SK-N-SH (cell line): ENCODE data around the gene SPEF1.

Source experiments
- CHD2 ChIP-seq: fragments of 150-350 bp; IDR thresholded peaks from 2 replicates; pipeline ENCODE4 v1.6.1; 2018; ENCODE audit warnings: low read length; ENCODE audit not compliant: partially characterized antibody
- CTCF ChIP-seq: fragments of 200-600 bp; sonication (generic); IDR thresholded peaks from 2 replicates; pipeline ENCODE4 v1.6.1; 2017; ENCODE audit warnings: antibody characterized with exemption, mild to moderate bottlenecking, moderate library complexity
- ELF1 ChIP-seq: IDR thresholded peaks from 2 replicates; pipeline ENCODE4 v1.4.0; 2012
- EP300 ChIP-seq, 2 experiments: IDR thresholded peaks; 2 replicates each; pipeline versions ENCODE4 v1.4.0 to v1.6.1; 2012; ENCODE audit warnings: borderline replicate concordance in 1 of 2, low read depth in 1 of 2, low read length in 1 of 2
- EZH2phosphoT487 ChIP-seq: fragments of 200-600 bp; sonication (generic); IDR thresholded peaks from 2 replicates; pipeline ENCODE4 v1.6.1; 2017; ENCODE audit warnings: low read depth, mixed run types, mild to moderate bottlenecking, antibody characterized with exemption, moderate library complexity, borderline replicate concordance
- GABPA ChIP-seq: IDR thresholded peaks from 2 replicates; pipeline ENCODE4 v1.4.0; 2012; ENCODE audit warnings: low read depth, mild to moderate bottlenecking
- NFIC ChIP-seq: IDR thresholded peaks from 2 replicates; pipeline ENCODE4 v1.4.0; 2012; ENCODE audit warnings: borderline replicate concordance
- NRF1 ChIP-seq: IDR thresholded peaks from 2 replicates; pipeline ENCODE4 v1.6.1; 2012; ENCODE audit warnings: low read depth, mild to moderate bottlenecking, low read length
- POLR2AphosphoS5 ChIP-seq: IDR thresholded peaks from 2 replicates; pipeline ENCODE4 v1.6.1; 2012; ENCODE audit warnings: low read depth, low read length
- RAD21 ChIP-seq: IDR thresholded peaks from 2 replicates; pipeline ENCODE4 v1.6.1; 2012; ENCODE audit warnings: mild to moderate bottlenecking, low read length
- REST ChIP-seq: IDR thresholded peaks from 2 replicates; pipeline ENCODE4 v1.6.1; 2012; ENCODE audit warnings: mild to moderate bottlenecking, low read depth, low read length, moderate library complexity
- RFX5 ChIP-seq: IDR thresholded peaks from 2 replicates; pipeline ENCODE4 v1.6.1; 2012; ENCODE audit warnings: mild to moderate bottlenecking, improper control_type of control experiment, low read length
- TAF1 ChIP-seq: IDR thresholded peaks from 2 replicates; pipeline ENCODE4 v1.6.1; 2012; ENCODE audit warnings: low read depth, mild to moderate bottlenecking, low read length, moderate library complexity, borderline replicate concordance
- TF ChIP-seq, protein P1 (sequence below): IDR thresholded peaks from 2 replicates; pipeline ENCODE4 v1.4.0; 2012; ENCODE audit warnings: low read depth, borderline replicate concordance

- TF ChIP-seq EP300 (IDR thresholded peaks at IDR 0.05; ENCODE audit: borderline replicate concordance in 1 of 2, low read depth in 1 of 2, low read length in 1 of 2) (no peak), NRF1 (no peak), CTCF (no peak), RAD21 (no peak), EZH2phosphoT487 (no peak), TAF1 (no peak), GABPA (no peak), POLR2AphosphoS5 (no peak), NFIC (no peak), RFX5 (no peak), CHD2 (no peak), ELF1 (no peak), REST (no peak)
- TF ChIP-seq, protein P1, sequence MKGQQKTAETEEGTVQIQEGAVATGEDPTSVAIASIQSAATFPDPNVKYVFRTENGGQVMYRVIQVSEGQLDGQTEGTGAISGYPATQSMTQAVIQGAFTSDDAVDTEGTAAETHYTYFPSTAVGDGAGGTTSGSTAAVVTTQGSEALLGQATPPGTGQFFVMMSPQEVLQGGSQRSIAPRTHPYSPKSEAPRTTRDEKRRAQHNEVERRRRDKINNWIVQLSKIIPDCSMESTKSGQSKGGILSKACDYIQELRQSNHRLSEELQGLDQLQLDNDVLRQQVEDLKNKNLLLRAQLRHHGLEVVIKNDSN: no peak
These were observed 44.3 kb upstream of the SPEF1 start for GRCh38 chr20:3825526-3825925.
